Thyroid gland (tissue), 4 donors: ENCODE data around the gene AOC1.

Source experiments
- POLR2A ChIP-seq, 2 donors: fragments of 450-650 bp; IDR thresholded peaks; one replicate each; pipeline ENCODE4 v1.6.1; 2017; ENCODE audit warnings: antibody characterized with exemption in 2 of 2, mild to moderate bottlenecking in 2 of 2, moderate library complexity in 1 of 2
- TF ChIP-seq, protein P1 (sequence below), 6 experiments: fragments of 200-600 bp in 3 of 6; fragments of 450-650 bp in 3 of 6; sonication (generic) in 3 of 6; IDR thresholded peaks; one replicate each; pipeline ENCODE4 v1.5.1; 2016 to 2019; ENCODE audit warnings: antibody characterized with exemption in 6 of 6, mild to moderate bottlenecking in 2 of 6, inconsistent platforms in 1 of 6, moderate library complexity in 1 of 6

GRCh38 chr7:150806454-150806853, 45.9 kb upstream of the AOC1 start:
- TF ChIP-seq, protein P1, sequence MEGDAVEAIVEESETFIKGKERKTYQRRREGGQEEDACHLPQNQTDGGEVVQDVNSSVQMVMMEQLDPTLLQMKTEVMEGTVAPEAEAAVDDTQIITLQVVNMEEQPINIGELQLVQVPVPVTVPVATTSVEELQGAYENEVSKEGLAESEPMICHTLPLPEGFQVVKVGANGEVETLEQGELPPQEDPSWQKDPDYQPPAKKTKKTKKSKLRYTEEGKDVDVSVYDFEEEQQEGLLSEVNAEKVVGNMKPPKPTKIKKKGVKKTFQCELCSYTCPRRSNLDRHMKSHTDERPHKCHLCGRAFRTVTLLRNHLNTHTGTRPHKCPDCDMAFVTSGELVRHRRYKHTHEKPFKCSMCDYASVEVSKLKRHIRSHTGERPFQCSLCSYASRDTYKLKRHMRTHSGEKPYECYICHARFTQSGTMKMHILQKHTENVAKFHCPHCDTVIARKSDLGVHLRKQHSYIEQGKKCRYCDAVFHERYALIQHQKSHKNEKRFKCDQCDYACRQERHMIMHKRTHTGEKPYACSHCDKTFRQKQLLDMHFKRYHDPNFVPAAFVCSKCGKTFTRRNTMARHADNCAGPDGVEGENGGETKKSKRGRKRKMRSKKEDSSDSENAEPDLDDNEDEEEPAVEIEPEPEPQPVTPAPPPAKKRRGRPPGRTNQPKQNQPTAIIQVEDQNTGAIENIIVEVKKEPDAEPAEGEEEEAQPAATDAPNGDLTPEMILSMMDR (IDR thresholded peaks at IDR 0.05) = no peak
- no peak for TF ChIP-seq POLR2A (IDR thresholded peaks at IDR 0.05)
